Loucy (cell line): ENCODE results near the gene AGAP3.

ENCODE experiments used
- H2AFZ ChIP-seq: fragments of 200-600 bp; sonication (generic); 2 replicates; pipeline ENCODE4 v1.6.0; 2016; ENCODE audit warnings: antibody characterized with exemption, mild to moderate bottlenecking, low read length, moderate library complexity
- H3F3A ChIP-seq: fragments of 200-600 bp; 2 replicates; pipeline ENCODE4 v1.6.0; 2016; ENCODE audit warnings: antibody characterized with exemption, low read depth, mild to moderate bottlenecking
- H3K27me3 ChIP-seq: fragments of 200-600 bp; sonication (generic); 2 replicates; pipeline ENCODE4 v1.6.1; 2014; ENCODE audit warnings: low read length, mild to moderate bottlenecking; ENCODE audit not compliant: insufficient read depth, poor library complexity, severe bottlenecking
- H3K36me3 ChIP-seq: fragments of 200-600 bp; sonication (generic); 2 replicates; pipeline ENCODE4 v1.6.1; 2016; ENCODE audit warnings: low read length; ENCODE audit not compliant: insufficient read depth
- H3K4me1 ChIP-seq: fragments of 200-600 bp; sonication (generic); 2 replicates; pipeline ENCODE4 v1.5.1; 2014; ENCODE audit warnings: low read length, mild to moderate bottlenecking; ENCODE audit not compliant: insufficient read depth, poor library complexity, severe bottlenecking
- H3K4me2 ChIP-seq: fragments of 200-600 bp; sonication (generic); 2 replicates; pipeline ENCODE4 v1.6.0; 2014; ENCODE audit warnings: antibody characterized with exemption, low read length, low read depth, mild to moderate bottlenecking; ENCODE audit not compliant: poor library complexity, severe bottlenecking
- H3K4me3 ChIP-seq: fragments of 200-600 bp; sonication (generic); 2 replicates; pipeline ENCODE4 v1.5.1; 2014; ENCODE audit warnings: low read length, mild to moderate bottlenecking, mixed read lengths; ENCODE audit not compliant: poor library complexity, severe bottlenecking
- H3K79me2 ChIP-seq: fragments of 200-600 bp; sonication (generic); 2 replicates; pipeline ENCODE4 v1.6.1; 2014; ENCODE audit warnings: low read length; ENCODE audit not compliant: insufficient read depth
- H3K9ac ChIP-seq: fragments of 200-600 bp; sonication (generic); 2 replicates; pipeline ENCODE4 v1.6.0; 2014; ENCODE audit warnings: mild to moderate bottlenecking, low read depth, low read length, moderate library complexity; ENCODE audit not compliant: poor library complexity, severe bottlenecking
- H3K9me2 ChIP-seq: fragments of 200-600 bp; sonication (generic); replicated peaks from 2 replicates; pipeline ENCODE4 v1.6.1; 2016; ENCODE audit warnings: low read depth, low read length, mixed read lengths
- H3K9me3 ChIP-seq: fragments of 200-600 bp; sonication (generic); 2 replicates; pipeline ENCODE4 v1.6.1; 2014; ENCODE audit warnings: mild to moderate bottlenecking, antibody characterized with exemption, low read length, low read depth; ENCODE audit not compliant: insufficient read depth
- H4K20me1 ChIP-seq: fragments of 200-600 bp; sonication (generic); 2 replicates; pipeline ENCODE4 v1.6.0; 2014; ENCODE audit warnings: antibody characterized with exemption, low read length, mild to moderate bottlenecking; ENCODE audit not compliant: insufficient read depth, poor library complexity, severe bottlenecking
- CTCF ChIP-seq: fragments of 200-600 bp; sonication (generic); conservative IDR thresholded peaks from 2 replicates; pipeline ENCODE4 v1.5.1; 2014; ENCODE audit warnings: mild to moderate bottlenecking, antibody characterized with exemption, low read length
- EZH2phosphoT487 ChIP-seq: fragments of 200-600 bp; IDR thresholded peaks from 2 replicates; pipeline ENCODE4 v1.6.1; 2018; ENCODE audit warnings: antibody characterized with exemption, mild to moderate bottlenecking, moderate library complexity, borderline replicate concordance

Gene AGAP3

GRCh38 chr7:151123822-151124464 is 37.7 kb downstream of the AGAP3 start:
- Histone ChIP-seq H3K4me1 (no peaks in the 10 kb centered on the region), H3K4me3 (no peak overlapping the region), H3K9me3 (no peaks in the 10 kb centered on the region), H3K27me3 (no peaks in the 10 kb centered on the region), H3K79me2 (no peaks in the 10 kb centered on the region), H3K9ac (no peak overlapping the region), H3K9me2 (no peaks in the 10 kb centered on the region), H3K4me2 (no peak overlapping the region), H3F3A (no peaks in the 10 kb centered on the region), H3K36me3 (peaks cover 32% of the 10 kb centered on the region; the same call in 1 of the 2 replicates), H4K20me1 (no peaks in the 10 kb centered on the region), H2AFZ (no peak overlapping the region)
- TF ChIP-seq EZH2phosphoT487 (no peak), CTCF (peak; percentile 100)

- H3K4me2 ChIP-seq: no peak overlapping the region
- H3K4me3 ChIP-seq: no peak overlapping the region
- no peaks in the 10 kb centered on the region for H3K79me2 ChIP-seq
- H3K4me1 ChIP-seq: no peaks in the 10 kb centered on the region
- H3K9ac ChIP-seq: no peak overlapping the region
- TF ChIP-seq CTCF (no peak), EZH2phosphoT487 (no peak)
- no peaks in the 10 kb centered on the region for H4K20me1 ChIP-seq
- H2AFZ ChIP-seq: no peak overlapping the region
- no peaks in the 10 kb centered on the region for H3F3A ChIP-seq
- H3K27me3 ChIP-seq: no peaks in the 10 kb centered on the region
- no peaks in the 10 kb centered on the region for H3K9me2 ChIP-seq
- H3K9me3 ChIP-seq: no peaks in the 10 kb centered on the region
- H3K36me3 ChIP-seq: peaks cover 26% of the 10 kb centered on the region; the same call in 1 of the 2 replicates
Observed at GRCh38 chr7:151124481-151124880, 38.2 kb downstream of the AGAP3 start.

- H3K4me2 ChIP-seq: no peak overlapping the region
- no peaks in the 10 kb centered on the region for H3K4me1 ChIP-seq
- no peaks in the 10 kb centered on the region for H3K79me2 ChIP-seq
- TF ChIP-seq EZH2phosphoT487 (no peak), CTCF (no peak)
- no peak overlapping the region for H3K4me3 ChIP-seq
- no peaks in the 10 kb centered on the region for H3F3A ChIP-seq
- H3K9me3 ChIP-seq: no peaks in the 10 kb centered on the region
- H3K36me3 ChIP-seq: peaks cover 24% of the 10 kb centered on the region; the same call in 1 of the 2 replicates
- no peaks in the 10 kb centered on the region for H3K9me2 ChIP-seq
- no peaks in the 10 kb centered on the region for H3K27me3 ChIP-seq
- H3K9ac ChIP-seq: no peak overlapping the region
- no peak overlapping the region for H2AFZ ChIP-seq
- H4K20me1 ChIP-seq: no peaks in the 10 kb centered on the region
Observed at GRCh38 chr7:151124899-151125399, 38.7 kb downstream of the AGAP3 start.
